K562 (cell line): ENCODE measurements around the gene MARCHF7. TPM values are rescaled to one million over a fixed set of nuclear protein-coding genes. Genes with fewer than 3 reads are reported as not detected.
A peak's percentile ranks its signal among the peaks of the same experiment; 100 is the strongest.

Experiments
- ATAC-seq: fragments of 200-7000 bp; cut with Tn5 transposase; 3 replicates; pipeline ENCODE4 v1.9.1; 2020; ENCODE audit warnings: moderate library complexity
- BruUV-seq: library from RNA; stranded (reverse); fragments of 400-500 nt; replicated peaks from 2 replicates; lab custom pipeline; 2021; lab: Mats Ljungman, UMichigan
- CTCF ChIA-PET: fragments of 300-600 bp; formaldehyde crosslinking; extraction: SDS; loops from one replicate; lab custom pipeline; 2021; ENCODE audit warnings: low intra/inter-chr PET ratio; lab: Yijun Ruan, JAX
- POLR2A ChIA-PET: fragments of 300-600, 350-650 bp; sonication (Branson Sonifier 250); formaldehyde crosslinking; extraction: SDS; loops from one replicate; lab custom pipeline; 2021; ENCODE audit warnings: antibody characterized with exemption, inconsistent platforms; lab: Yijun Ruan, JAX
- DNase-seq, 4 experiments: peaks; one replicate each; pipeline versions ENCODE4 v3.0.0 to v3.0.0-alpha.2; 2011 to 2018; ENCODE audit warnings: low spot score in 3 of 4, mixed read lengths in 3 of 4; ENCODE audit errors: extremely low read depth in 1 of 4
- FAIRE-seq: peaks from 2 replicates; lab custom pipeline; 2011; peaks lifted over from hg19 to GRCh38; lab: Jason Lieb, UNC
- H2AFZ ChIP-seq: 2 replicates; pipeline ENCODE4 v1.6.0; 2011; ENCODE audit warnings: low read depth, low read length, control low read depth, inconsistent platforms
- H3K27ac ChIP-seq: fragments of 200-600 bp; 3 replicates; pipeline ENCODE4 v1.8.0; 2011; ENCODE audit warnings: low read depth, mild to moderate bottlenecking, control low read depth, inconsistent platforms, low read length, moderate library complexity, mixed read lengths; ENCODE audit errors: extremely low read depth
- H3K27me3 ChIP-seq, 2 experiments: fragments of 300-600 bp in 1 of 2; 2 replicates in 1 of 2; 3 replicates in 1 of 2; pipeline versions ENCODE4 v1.6.0 to v1.8.0; 2011; ENCODE audit warnings: inconsistent platforms in 2 of 2, low read length in 2 of 2, mild to moderate bottlenecking in 1 of 2, mixed read lengths in 1 of 2, moderate library complexity in 1 of 2; ENCODE audit not compliant: control insufficient read depth in 2 of 2, insufficient read depth in 2 of 2
- H3K36me3 ChIP-seq: fragments of 300-600 bp; 3 replicates; pipeline ENCODE4 v1.8.0; 2011; ENCODE audit warnings: mild to moderate bottlenecking, low read length, inconsistent platforms; ENCODE audit not compliant: control insufficient read depth, insufficient read depth
- H3K4me1 ChIP-seq, 2 experiments: fragments of 200-600 bp in 1 of 2; replicated peaks in 1 of 2; 2 replicates in 1 of 2; 3 replicates in 1 of 2; pipeline versions ENCODE4 v1.5.1 to v1.8.0; 2011; ENCODE audit warnings: inconsistent platforms in 2 of 2, low read length in 2 of 2, mild to moderate bottlenecking in 1 of 2, mixed read lengths in 1 of 2, moderate library complexity in 1 of 2; ENCODE audit not compliant: control insufficient read depth in 2 of 2, insufficient read depth in 2 of 2
- H3K4me2 ChIP-seq: 2 replicates; pipeline ENCODE4 v1.6.1; 2011; ENCODE audit warnings: low read length, control low read depth, inconsistent platforms, mixed read lengths; ENCODE audit not compliant: insufficient read depth
- H3K4me3 ChIP-seq: fragments of 200-600 bp; sonication (generic), shearing (Covaris generic); 2 replicates; pipeline ENCODE4 v1.5.1; 2016; ENCODE audit warnings: control low read depth, inconsistent platforms
- H3K79me2 ChIP-seq: fragments of 200-600 bp; 3 replicates; pipeline ENCODE4 v1.8.0; 2011; ENCODE audit warnings: low read length, inconsistent platforms; ENCODE audit not compliant: control insufficient read depth, insufficient read depth
- H3K9ac ChIP-seq, 2 experiments: 2 replicates each; pipeline versions ENCODE4 v1.6.0 to v1.6.1; 2011; ENCODE audit warnings: low read depth in 2 of 2, low read length in 2 of 2, control low read depth in 1 of 2, inconsistent platforms in 1 of 2, mild to moderate bottlenecking in 1 of 2, mixed read lengths in 1 of 2; ENCODE audit not compliant: insufficient read depth in 1 of 2
- H3K9me1 ChIP-seq: one replicate; pipeline ENCODE4 v1.6.0; 2011; ENCODE audit warnings: inconsistent platforms, mild to moderate bottlenecking, low read length, moderate library complexity; ENCODE audit not compliant: control insufficient read depth, insufficient read depth
- H3K9me3 ChIP-seq: replicated peaks from 2 replicates; pipeline ENCODE4 v1.5.1; 2011; ENCODE audit warnings: low read depth, low read length, inconsistent platforms; ENCODE audit not compliant: control insufficient read depth, insufficient read depth
- H4K20me1 ChIP-seq: replicated peaks from 2 replicates; pipeline ENCODE4 v1.6.1; 2011; ENCODE audit warnings: low read length, inconsistent platforms, mixed read lengths; ENCODE audit not compliant: control insufficient read depth, insufficient read depth
- AFF4 ChIP-seq: sonication (generic); formaldehyde crosslinking; IDR thresholded peaks from 2 replicates; pipeline ENCODE4 v1.8.0; 2023; ENCODE audit warnings: mild to moderate bottlenecking, missing genetic modification reagents
- EP300 ChIP-seq: IDR thresholded peaks from 2 replicates; pipeline ENCODE4 v1.6.1; 2012; ENCODE audit warnings: low read length, improper control_type of control experiment
- HMG20B ChIP-seq: fragments of 250-450 bp; sonication (Bioruptor Pico); IDR thresholded peaks from 2 replicates; pipeline ENCODE4 v1.5.0; 2021; ENCODE audit warnings: mild to moderate bottlenecking
- KLF1 ChIP-seq: fragments of 450-650 bp; IDR thresholded peaks from 2 replicates; pipeline ENCODE4 v1.6.1; 2016; ENCODE audit warnings: missing genetic modification characterization, missing compliant biosample characterization
- WHSC1 ChIP-seq: IDR thresholded peaks from one replicate; pipeline ENCODE4 v1.6.1; 2012; ENCODE audit warnings: low read length, control low read depth, inconsistent platforms
- ZFP30 ChIP-seq: fragments of 250-450 bp; sonication (Bioruptor Pico); IDR thresholded peaks from 2 replicates; pipeline ENCODE4 v1.8.0; 2022; ENCODE audit warnings: moderate library complexity, mild to moderate bottlenecking, inconsistent platforms, borderline replicate concordance
- ZNF311 ChIP-seq: fragments of 250-450 bp; sonication (Bioruptor Pico); IDR thresholded peaks from 2 replicates; pipeline ENCODE4 v1.4.0; 2020; ENCODE audit warnings: mild to moderate bottlenecking, moderate library complexity
- WGBS: fragments of 100-300 bp; shearing (Covaris generic); methylation state at CpG from one replicate; pipeline ENCODE4 v1.1.6; 2016; ENCODE audit warnings: low coverage, mixed read lengths; ENCODE audit not compliant: insufficient coverage; ENCODE audit errors: missing lambda C conversion rate; 5-methylcytosine and 5-hydroxymethylcytosine counted together
- in situ Hi-C: fragments of 300-500 bp; cut with MboI; formaldehyde crosslinking; loops from 4 replicates; pipeline ENCODE4 v1.15.0; 2018; ENCODE audit warnings: inconsistent platforms, mixed read lengths
- intact Hi-C: fragments of 100-400 bp; cut with micrococcal nuclease; formaldehyde crosslinking; loops from 2 replicates; pipeline ENCODE4 v1.14.2; 2022
- polyA plus RNA-seq, 8 experiments: library from polyadenylated mRNA; depleted of rRNA in 4 of 8; stranded (reverse) in 5 of 8; unstranded in 3 of 8; fragments of >200 nt; fragmentation: Nextera tagmentation in 2 of 8; fragmentation: Illumina TruSeq in 1 of 8; extraction: Ambion mirVana in 2 of 8; extraction: Trizol in 1 of 8; gene quantifications; 2 replicates each; pipeline versions ENCODE4 v1.2.1 to v1.2.3, GENCODE V29; 2011 to 2014; ENCODE audit warnings: inconsistent platforms in 1 of 8, missing spikeins in 1 of 8
- total RNA-seq, 7 experiments: library from RNA; depleted of rRNA in 6 of 7; stranded (reverse); fragments of >200 nt in 6 of 7; fragmentation: Illumina TruSeq in 2 of 7; extraction: Trizol in 2 of 7; gene quantifications; 2 replicates each; pipeline versions ENCODE4 v1.2.1 to v1.2.3, GENCODE V29; 2011 to 2021; ENCODE audit warnings: low replicate concordance in 1 of 7
- TF ChIP-seq, protein P1 (sequence below): fragments of 250-450 bp; sonication (Bioruptor Pico); IDR thresholded peaks from 2 replicates; pipeline ENCODE4 v1.9.0; 2021; ENCODE audit warnings: mild to moderate bottlenecking, inconsistent platforms
- TF ChIP-seq, protein P2 (sequence below): sonication (generic); formaldehyde crosslinking; IDR thresholded peaks from 2 replicates; pipeline ENCODE4 v1.8.0; 2022; ENCODE audit warnings: mild to moderate bottlenecking, missing genetic modification reagents

Gene MARCHF7
- total and polyA plus RNA-seq, 9 of the 15 experiments (the other 6 are each of a cell fraction or from before 2014, with no cell fraction given): 58.2 to 137 (median 86.7) TPM

DNA sequence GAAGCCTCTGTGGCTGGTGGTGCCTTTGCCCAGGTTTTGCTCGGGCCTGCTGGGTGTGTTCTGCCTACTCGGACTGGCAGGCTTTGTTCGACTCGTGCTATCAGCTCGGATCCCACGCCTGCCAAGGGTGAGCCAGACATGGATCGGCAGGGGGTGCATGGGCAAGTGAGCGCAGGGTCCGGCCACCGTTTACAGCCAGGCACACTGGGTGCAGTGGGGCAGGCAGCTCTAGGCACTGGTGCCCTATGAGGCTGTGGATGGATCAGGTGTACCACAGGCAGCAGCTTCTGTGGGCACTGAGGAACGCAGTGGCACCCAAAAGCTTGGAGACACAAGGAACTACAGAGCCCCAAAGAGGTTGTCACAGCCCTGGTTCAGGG is 25.6 kb downstream of the MARCHF7 start:
- peaks cover 96% of the 10 kb centered on the region for H3K36me3 ChIP-seq
- H2AFZ ChIP-seq: no peak overlapping the region
- no TSS peak for BruUV-seq
- no peaks in the 10 kb centered on the region for H3K9me1 ChIP-seq
- DNase-seq (no peak), ATAC-seq (peak; percentile 5; the same call in 2 of the 3 replicates), FAIRE-seq (no peak)
- CTCF ChIA-PET: no interaction called here
- no peak overlapping the region for H3K4me2 ChIP-seq
- no peaks in the 10 kb centered on the region; the same call in 1 of the 2 replicates for H4K20me1 ChIP-seq
- H3K79me2 ChIP-seq: peaks cover 98% of the 10 kb centered on the region
- peaks cover 0 to 9% of the 10 kb centered on the region in 2 experiments; a peak in 2 of 5 replicates for H3K4me1 ChIP-seq
- H3K27me3 ChIP-seq: no peaks in the 10 kb centered on the region
- intact Hi-C loops: no loop called here
- H3K4me3 ChIP-seq: no peak overlapping the region
- no peak overlapping the region; a peak in 1 of 4 replicates for H3K9ac ChIP-seq
- POLR2A ChIA-PET: interaction anchor here (1.4 to 1.9 kb wide), 4 partner anchors 8 to 24 kb away, joined by 3 to 10 read pairs (median 4); no protein-coding TSS in a partner anchor
- in situ Hi-C loops: no loop called here
- H3K9me3 ChIP-seq: no peaks in the 10 kb centered on the region
- H3K27ac ChIP-seq: no peak overlapping the region
- WGBS: 99% methylated on average over 11 of the region's 11 CpGs
- TF ChIP-seq HMG20B (CRISPR knock-in tag): no peak
- no peak for TF ChIP-seq EP300
- no peak for TF ChIP-seq KLF1 (tag)
- TF ChIP-seq, protein P1, sequence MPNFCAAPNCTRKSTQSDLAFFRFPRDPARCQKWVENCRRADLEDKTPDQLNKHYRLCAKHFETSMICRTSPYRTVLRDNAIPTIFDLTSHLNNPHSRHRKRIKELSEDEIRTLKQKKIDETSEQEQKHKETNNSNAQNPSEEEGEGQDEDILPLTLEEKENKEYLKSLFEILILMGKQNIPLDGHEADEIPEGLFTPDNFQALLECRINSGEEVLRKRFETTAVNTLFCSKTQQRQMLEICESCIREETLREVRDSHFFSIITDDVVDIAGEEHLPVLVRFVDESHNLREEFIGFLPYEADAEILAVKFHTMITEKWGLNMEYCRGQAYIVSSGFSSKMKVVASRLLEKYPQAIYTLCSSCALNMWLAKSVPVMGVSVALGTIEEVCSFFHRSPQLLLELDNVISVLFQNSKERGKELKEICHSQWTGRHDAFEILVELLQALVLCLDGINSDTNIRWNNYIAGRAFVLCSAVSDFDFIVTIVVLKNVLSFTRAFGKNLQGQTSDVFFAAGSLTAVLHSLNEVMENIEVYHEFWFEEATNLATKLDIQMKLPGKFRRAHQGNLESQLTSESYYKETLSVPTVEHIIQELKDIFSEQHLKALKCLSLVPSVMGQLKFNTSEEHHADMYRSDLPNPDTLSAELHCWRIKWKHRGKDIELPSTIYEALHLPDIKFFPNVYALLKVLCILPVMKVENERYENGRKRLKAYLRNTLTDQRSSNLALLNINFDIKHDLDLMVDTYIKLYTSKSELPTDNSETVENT (CRISPR knock-in tag): 0 out of 2 replicates have a peak, but pooled peaks have one; percentile 34
- TF ChIP-seq WHSC1: no peak
- no peak for TF ChIP-seq ZFP30 (CRISPR knock-in tag)
- TF ChIP-seq AFF4 (CRISPR knock-in tag): no peak
- no peak for TF ChIP-seq ZNF311
- TF ChIP-seq, protein P2, sequence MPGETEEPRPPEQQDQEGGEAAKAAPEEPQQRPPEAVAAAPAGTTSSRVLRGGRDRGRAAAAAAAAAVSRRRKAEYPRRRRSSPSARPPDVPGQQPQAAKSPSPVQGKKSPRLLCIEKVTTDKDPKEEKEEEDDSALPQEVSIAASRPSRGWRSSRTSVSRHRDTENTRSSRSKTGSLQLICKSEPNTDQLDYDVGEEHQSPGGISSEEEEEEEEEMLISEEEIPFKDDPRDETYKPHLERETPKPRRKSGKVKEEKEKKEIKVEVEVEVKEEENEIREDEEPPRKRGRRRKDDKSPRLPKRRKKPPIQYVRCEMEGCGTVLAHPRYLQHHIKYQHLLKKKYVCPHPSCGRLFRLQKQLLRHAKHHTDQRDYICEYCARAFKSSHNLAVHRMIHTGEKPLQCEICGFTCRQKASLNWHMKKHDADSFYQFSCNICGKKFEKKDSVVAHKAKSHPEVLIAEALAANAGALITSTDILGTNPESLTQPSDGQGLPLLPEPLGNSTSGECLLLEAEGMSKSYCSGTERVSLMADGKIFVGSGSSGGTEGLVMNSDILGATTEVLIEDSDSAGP (CRISPR knock-in tag): 0 out of 2 replicates have a peak, but pooled peaks have one; percentile 8
